Cerebellar nuclear complex (tissue), 1 donor: ENCODE data around the gene OAS1.
A peak's percentile ranks its signal among the peaks of the same experiment; 100 is the strongest.

Experiments
- DNase-seq, 2 experiments: peaks; one replicate each; lab custom pipeline; 2025; lab: John Stamatoyannopoulos, UW

The OAS1 gene

DNA sequence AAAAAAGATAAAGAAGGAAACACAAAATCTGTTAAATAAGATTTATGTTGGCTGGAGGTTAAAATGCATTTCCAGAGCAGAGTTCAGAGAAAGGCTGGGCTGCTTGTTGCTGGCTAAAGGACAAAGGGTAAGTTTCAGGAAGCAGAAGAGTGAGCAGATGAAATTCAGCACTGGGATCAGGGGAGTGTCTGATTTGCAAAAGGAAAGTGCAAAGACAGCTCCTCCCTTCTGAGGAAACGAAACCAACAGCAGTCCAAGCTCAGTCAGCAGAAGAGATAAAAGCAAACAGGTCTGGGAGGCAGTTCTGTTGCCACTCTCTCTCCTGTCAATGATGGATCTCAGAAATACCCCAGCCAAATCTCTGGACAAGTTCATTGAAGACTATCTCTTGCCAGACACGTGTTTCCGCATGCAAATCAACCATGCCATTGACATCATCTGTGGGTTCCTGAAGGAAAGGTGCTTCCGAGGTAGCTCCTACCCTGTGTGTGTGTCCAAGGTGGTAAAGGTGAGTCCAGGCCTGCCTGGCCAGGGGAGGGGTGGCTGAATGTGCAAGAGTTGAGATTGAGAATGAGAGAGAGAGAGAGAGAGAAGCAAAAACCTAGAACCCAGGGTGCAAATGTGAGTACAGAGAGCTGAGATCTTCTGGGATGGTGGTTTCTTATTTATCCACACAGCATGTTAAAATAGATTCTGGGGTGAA is at the start of gene OAS1:
TSS of gene OAS1 (plus strand) at position 251 of the 703 bp plus-strand sequence. CDS start at position 329, 78 bp downstream.
- no peak for DNase-seq

DNA sequence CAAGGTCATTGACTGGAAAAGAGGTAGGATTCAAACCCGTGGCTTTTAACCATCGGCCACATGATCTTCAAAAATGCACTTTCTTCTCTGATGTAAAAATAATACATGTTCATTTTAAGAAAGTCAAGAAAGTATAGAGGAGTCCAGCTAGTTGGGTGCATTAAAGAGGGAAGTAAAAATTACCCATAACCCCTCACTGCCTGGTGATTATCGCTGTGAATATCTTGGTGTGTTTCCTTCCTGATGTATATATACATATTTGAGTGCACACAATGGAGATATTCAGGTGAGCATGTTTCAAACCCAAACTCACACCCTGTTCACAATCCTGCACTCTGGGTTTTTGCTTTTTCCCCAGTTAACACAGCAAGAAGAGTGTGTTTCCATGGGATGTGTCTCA is 47.5 kb upstream of the OAS1 start:
- no peak for DNase-seq

- no peak for DNase-seq
Observed at GRCh38 chr12:112860181-112860580, 46.6 kb upstream of the OAS1 start.

DNA sequence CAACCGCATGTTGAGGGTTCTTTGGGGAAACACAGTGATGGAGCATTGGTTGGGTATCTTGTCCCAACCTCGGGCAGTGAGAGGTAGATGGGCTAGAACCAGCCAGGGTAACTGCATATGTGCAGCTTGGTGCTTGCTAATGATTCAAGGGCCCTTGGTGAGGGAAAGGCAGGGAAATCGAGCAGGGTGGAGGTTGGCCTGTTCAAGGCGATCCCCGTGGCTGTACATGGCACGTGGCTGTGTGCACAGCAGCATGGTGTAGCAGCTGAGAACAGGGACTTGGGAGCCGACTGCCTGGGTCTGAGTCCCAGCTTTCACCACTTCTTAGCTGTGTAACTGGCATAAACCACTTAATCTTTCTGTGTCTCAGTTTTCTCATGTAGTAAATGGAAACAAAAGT is 45.5 kb upstream of the OAS1 start:
- no peak for DNase-seq

DNA sequence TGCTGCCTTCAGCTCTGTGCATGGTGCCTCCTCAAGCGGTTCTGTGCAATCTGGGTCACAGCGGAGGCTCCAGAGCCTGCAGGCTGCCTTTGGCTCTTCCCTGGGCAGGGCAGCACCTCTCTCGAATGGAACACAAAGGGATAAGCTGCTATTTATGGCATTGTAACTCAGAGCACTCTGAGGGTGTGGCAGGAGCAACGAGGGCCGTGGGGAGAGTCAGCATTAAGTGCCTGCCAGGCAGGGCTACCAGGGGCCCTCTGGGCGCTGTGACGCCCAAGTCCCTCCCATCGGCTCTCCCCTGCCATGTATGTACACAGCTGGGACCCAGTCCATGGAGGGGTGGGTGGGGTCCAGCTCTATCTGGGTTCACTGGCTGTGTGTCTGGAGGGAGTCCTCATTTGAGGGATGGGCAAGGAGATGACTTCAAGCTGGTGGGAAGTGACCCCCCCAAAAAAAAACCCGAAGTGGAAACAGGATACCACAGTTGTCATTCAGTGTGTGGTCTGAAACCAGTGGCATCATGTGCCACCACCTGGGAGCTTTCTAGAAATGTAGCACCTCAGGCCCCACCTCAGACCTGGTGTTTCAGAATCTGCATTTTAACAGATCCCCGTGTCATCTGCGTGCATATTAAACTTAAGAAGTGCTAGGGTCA is 44.0 kb upstream of the OAS1 start:
- DNase-seq, result no peak

DNA sequence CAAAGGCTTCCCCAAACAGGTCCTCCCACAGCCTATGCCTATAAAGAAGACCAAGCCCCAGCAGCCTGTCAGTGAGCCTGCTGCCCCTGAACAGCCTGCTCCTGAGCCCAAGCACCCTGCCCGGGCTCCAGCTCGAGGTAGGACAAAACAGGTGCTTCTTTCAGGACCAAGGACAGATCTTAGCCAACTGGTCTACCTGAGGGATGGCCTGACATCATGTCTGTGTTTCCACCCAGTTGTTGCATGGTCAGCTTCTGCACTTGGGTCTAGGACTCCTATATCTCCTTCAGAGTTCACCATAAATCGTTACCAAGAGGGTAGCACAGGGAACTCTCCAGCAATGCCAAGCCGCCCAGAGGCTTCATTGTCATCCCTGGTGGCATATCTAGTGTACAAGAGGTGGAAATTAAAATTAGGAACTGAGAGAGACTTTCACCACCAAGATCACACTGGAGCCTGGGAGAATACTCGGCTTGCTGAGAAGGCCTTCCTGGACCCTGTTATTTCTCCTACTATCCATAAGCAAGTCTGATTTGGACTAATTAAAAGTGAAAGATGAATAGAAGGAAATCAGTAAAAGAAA is 38.2 kb upstream of the OAS1 start:
- DNase-seq, result no peak

GRCh38 chr12:112869091-112869490 is 37.7 kb upstream of the OAS1 start:
- no peak for DNase-seq

GRCh38 chr12:112869778-112870177 is 37.0 kb upstream of the OAS1 start:
- no peak for DNase-seq

DNA sequence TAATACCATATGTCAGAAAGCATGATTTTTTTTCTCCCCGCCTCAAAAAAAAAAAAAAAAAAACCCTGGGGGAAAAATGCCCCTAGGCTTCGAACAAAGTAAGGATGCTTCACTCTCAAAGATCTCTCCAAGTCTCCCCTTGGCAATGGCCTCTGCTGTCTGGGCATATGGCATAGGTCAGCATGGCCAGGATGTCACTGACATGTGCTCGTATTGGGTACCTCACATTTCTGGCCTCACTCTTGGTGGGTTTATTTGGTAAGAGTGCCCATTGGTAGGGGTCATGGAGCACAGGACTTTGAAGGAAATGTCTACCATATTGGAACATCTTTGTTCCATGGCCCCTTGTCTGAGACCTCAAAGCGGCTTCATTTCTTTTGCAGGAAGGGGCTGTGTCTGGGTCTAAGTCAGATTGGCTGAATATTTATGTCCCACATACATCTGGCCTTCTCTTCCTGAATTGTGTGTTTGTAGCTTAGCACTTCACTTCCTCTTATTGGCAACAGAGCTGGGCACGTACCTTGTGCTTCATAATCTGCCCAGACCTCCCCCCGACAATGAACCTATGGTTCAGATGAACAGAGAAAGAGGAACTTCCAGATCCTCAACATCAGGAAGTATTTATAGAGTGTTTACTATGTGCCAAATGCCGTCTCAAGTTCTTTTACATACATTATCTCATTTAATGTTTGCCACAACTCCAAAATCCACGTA is 36.3 kb upstream of the OAS1 start:
- DNase-seq, result no peak

DNA sequence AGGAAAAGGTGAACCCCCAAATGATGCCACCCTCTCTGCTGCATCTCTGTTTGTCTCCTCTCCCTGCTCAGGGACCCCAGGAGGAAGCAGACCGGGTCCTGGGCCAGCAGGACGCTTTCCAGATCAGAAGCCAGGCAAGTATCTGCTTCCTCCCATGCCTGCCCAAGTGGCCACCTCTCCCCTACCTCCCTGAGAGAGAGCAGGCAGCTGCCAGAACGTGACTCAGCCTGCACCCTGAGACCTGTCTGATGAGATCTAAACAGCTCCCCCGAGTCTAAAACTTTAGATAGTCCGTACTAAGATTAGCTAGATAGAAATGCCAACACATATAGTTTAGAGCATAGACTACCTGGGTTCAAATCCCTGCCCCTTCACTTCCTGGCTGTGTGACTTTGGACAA is 31.2 kb upstream of the OAS1 start:
- DNase-seq, result no peak

GRCh38 chr12:112876506-112876905 is 30.3 kb upstream of the OAS1 start:
- no peak for DNase-seq

DNA sequence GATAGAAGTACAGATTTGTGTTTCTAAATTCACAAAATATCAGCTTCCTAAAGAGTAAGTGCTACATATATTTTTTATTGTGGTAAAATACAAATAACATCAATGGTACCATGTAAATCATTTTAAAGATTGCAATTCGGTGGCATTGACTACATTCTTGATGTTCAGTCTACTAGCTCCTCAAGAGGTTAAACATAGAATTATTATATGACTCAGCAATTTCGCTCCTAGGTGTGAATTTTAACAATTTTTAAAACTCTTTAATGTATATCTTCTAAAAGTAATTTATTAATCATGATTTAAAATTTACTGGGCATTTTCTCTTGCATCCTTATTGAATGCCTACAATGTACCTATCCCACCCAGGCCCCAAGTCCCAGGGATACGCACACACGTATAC is 29.8 kb upstream of the OAS1 start:
- no peak for DNase-seq

DNA sequence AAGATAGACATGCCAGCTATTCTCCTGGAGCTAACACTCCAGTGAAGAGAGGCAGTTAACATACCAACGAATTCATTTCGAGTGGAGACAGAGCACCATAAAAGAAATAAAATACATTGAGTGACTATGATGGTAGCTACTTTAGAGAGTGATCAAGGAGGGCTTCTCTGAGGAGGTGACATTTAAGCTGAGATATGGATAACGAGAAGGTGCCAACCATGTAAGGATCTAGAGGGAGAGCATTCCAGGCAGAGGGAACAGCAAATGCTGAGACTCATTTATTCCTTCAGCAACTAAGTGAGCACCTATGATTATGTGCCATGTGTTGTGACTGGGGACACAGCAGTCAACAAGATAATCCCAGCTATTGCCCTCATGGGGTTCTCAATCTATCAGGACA is 28.3 kb upstream of the OAS1 start:
- no peak for DNase-seq

- no peak for DNase-seq
Observed at GRCh38 chr12:112879191-112879705, 27.5 kb upstream of the OAS1 start.

- DNase-seq, result peak; percentile 88 to 93
Observed at GRCh38 chr12:112881602-112882001, 25.2 kb upstream of the OAS1 start.

- no peak for DNase-seq
Observed at GRCh38 chr12:112885236-112885635, 21.5 kb upstream of the OAS1 start.

DNA sequence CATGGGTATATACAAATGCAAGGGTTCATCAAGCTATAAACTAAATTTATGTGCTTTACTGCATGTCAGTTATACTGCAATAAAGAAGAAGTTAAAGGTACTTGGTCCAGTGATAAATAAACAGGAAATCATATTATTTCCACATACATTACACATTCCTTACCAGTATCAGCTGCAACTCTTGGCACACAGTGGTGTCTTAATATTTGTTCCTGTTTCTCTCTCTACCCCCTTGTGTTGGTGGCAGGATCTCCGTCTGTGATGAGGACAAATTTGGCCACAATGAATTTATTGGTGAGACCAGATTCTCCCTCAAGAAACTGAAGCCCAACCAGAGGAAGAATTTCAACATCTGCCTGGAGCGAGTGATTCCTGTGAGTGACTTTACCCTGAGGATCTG is 19.2 kb upstream of the OAS1 start:
- DNase-seq, result no peak

DNA sequence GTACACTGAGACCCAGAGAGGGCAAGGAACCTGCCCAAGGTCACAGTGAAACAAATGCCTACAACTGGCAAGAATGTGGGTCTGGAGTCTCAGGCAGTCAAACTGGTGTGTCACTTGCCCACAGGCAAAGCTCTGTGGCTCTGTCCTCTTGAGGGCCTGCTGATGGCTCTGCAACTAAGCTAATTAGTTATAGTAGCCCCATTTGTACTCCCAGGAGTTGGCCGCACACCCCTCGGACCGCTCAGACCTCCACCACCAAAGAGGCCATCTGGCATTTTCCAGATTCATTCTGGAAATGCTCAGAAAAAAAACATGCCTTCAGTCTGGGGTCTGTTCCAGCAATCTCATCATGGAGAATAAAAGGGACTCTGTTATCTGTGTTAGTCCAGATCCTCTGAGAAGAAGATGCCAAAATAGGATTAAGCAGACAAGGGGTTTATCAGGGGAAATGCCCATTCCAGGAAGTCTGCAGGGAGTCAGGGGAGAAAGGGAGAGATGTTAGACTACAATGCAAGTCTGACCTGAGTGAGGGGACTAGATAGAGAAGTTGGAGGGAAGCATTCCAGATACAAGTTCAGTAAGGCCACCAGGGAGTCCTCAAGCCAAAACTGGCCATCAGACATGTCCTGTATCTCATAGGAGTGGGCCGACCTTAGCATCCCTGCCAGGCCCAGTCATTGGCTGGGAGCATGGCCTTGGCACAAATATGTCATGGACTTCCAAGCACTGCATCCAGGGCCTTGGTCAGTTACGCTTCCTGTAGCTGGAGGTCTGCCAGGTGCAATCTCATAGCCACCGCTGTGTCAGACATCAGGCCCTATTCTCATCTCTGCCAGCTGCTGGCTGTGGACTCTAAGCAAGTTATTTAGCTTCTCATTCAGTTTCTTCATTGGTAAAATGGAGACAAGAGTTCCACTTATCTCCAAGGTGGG is 15.4 kb upstream of the OAS1 start:
- no peak for DNase-seq

DNA sequence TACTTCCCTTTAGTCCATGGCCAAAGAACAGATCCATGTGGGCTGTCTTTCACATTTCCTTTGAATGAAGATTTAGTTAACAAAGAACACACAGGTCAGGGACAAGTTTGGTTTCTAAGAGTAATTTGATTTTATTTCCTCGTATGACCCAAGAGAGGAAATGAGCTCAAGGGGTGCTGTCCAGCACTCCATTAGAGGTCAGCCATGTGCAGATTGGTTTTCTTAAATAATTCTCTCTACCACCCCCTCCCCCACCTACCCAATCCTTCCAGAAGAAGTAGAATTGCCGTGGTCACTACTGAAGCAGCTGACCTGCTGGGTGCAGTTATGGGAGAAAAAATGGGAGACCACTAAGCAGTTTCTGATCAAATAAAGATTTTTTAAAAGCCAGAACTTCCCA is 13.9 kb upstream of the OAS1 start:
- DNase-seq, result no peak

- no peak for DNase-seq
Observed at GRCh38 chr12:112894128-112894527, 12.6 kb upstream of the OAS1 start.

GRCh38 chr12:112898380-112898779 is 8.4 kb upstream of the OAS1 start:
- DNase-seq, result no peak
